OCI-LY3 (cell line): ENCODE measurements around the gene B4GALT4.

Source experiments
- H2AFZ ChIP-seq: fragments of 200-600, 300-600 bp; shearing (Covaris generic); 2 replicates; pipeline ENCODE4 v1.6.0; 2014; ENCODE audit warnings: antibody characterized with exemption, low read depth, low read length
- H3K27ac ChIP-seq: fragments of 200-600, 300-600 bp; sonication (generic); 2 replicates; pipeline ENCODE4 v1.5.1; 2014; ENCODE audit warnings: mild to moderate bottlenecking, low read length, moderate library complexity, mixed read lengths
- H3K27me3 ChIP-seq: fragments of 200-600, 300-600 bp; sonication (generic); 2 replicates; pipeline ENCODE4 v1.6.1; 2014; ENCODE audit warnings: low read depth, low read length, mixed read lengths
- H3K36me3 ChIP-seq: fragments of 200-600, 300-600 bp; sonication (generic); replicated peaks from 2 replicates; pipeline ENCODE3; 2014; ENCODE audit warnings: low read depth, low read length, mixed read lengths
- H3K4me1 ChIP-seq: fragments of 300-600, 200-600 bp; sonication (generic); 2 replicates; pipeline ENCODE4 v1.6.1; 2014; ENCODE audit warnings: low read length, mixed read lengths
- H3K4me2 ChIP-seq: fragments of 200-600, 300-600 bp; sonication (generic); 2 replicates; pipeline ENCODE4 v1.6.1; 2014; ENCODE audit warnings: low read length, mixed read lengths
- H3K4me3 ChIP-seq: fragments of 300-600, 200-600 bp; sonication (generic); 2 replicates; pipeline ENCODE4 v1.5.1; 2014; ENCODE audit warnings: antibody characterized with exemption, mild to moderate bottlenecking, low read length, moderate library complexity
- H3K79me2 ChIP-seq: fragments of 300-600, 200-600 bp; shearing (Covaris generic); 2 replicates; pipeline ENCODE4 v1.6.1; 2014; ENCODE audit warnings: mild to moderate bottlenecking, low read length, mixed read lengths
- H3K9ac ChIP-seq: fragments of 300-600, 200-600 bp; shearing (Covaris generic); 2 replicates; pipeline ENCODE4 v1.6.0; 2014; ENCODE audit warnings: mild to moderate bottlenecking, low read length, moderate library complexity
- H3K9me3 ChIP-seq: fragments of 200-600, 300-600 bp; shearing (Covaris generic); 2 replicates; pipeline ENCODE4 v1.6.1; 2014; ENCODE audit warnings: low read length, mixed read lengths; ENCODE audit not compliant: insufficient read depth
- H4K20me1 ChIP-seq: fragments of 200-600, 300-600 bp; sonication (generic); 2 replicates; pipeline ENCODE4 v1.6.1; 2016; ENCODE audit warnings: low read length, mixed read lengths; ENCODE audit not compliant: insufficient read depth
- CTCF ChIP-seq: fragments of 200-600, 300-600 bp; sonication (generic); IDR thresholded peaks from 2 replicates; pipeline ENCODE4 v1.5.1; 2014; ENCODE audit warnings: antibody characterized with exemption, low read length, low read depth
- EZH2phosphoT487 ChIP-seq: fragments of 200-600 bp; shearing (Covaris generic); IDR thresholded peaks from 2 replicates; pipeline ENCODE4 v1.6.1; 2018; ENCODE audit warnings: antibody characterized with exemption, mixed run types, low read depth

Gene B4GALT4

GRCh38 chr3:119240591-119241434, at the start of gene B4GALT4:
Gene B4GALT4, minus strand, starts transcription at chr3:119240878. Its CDS starts 10,779 bp downstream, at chr3:119230099.
- Histone ChIP-seq H2AFZ (peak within 1 kb of the TSS; percentile 71), H3K79me2 (peaks cover 30% of the 10 kb centered on the region), H3K4me2 (peak within 1 kb of the TSS; percentile 100), H3K27ac (peak within 1 kb of the TSS; percentile 61), H3K27me3 (no peaks in the 10 kb centered on the region), H3K4me1 (peaks cover 24% of the 10 kb centered on the region), H3K9me3 (no peaks in the 10 kb centered on the region), H3K9ac (peak within 1 kb of the TSS; percentile 80), H4K20me1 (no peaks in the 10 kb centered on the region), H3K36me3 (peaks cover 12% of the 10 kb centered on the region), H3K4me3 (peak within 1 kb of the TSS; percentile 87)
- TF ChIP-seq CTCF (no peak), EZH2phosphoT487 (no peak)

- no peak overlapping the region for H3K27ac ChIP-seq
- H3K27me3 ChIP-seq: no peaks in the 10 kb centered on the region
- H4K20me1 ChIP-seq: no peaks in the 10 kb centered on the region
- no peak overlapping the region for H3K4me2 ChIP-seq
- H3K9ac ChIP-seq: no peak overlapping the region
- H3K9me3 ChIP-seq: peaks cover 8% of the 10 kb centered on the region; the same call in 1 of the 2 replicates
- peaks cover 4% of the 10 kb centered on the region; the same call in 1 of the 2 replicates for H3K79me2 ChIP-seq
- H3K36me3 ChIP-seq: no peaks in the 10 kb centered on the region
- H2AFZ ChIP-seq: no peak overlapping the region
- TF ChIP-seq EZH2phosphoT487 (no peak), CTCF (no peak)
- no peak overlapping the region for H3K4me3 ChIP-seq
- peaks cover 14% of the 10 kb centered on the region for H3K4me1 ChIP-seq
These were observed 48.7 kb upstream of the B4GALT4 start for GRCh38 chr3:119289404-119289770.

- H3K79me2 ChIP-seq: no peaks in the 10 kb centered on the region
- H3K4me1 ChIP-seq: peaks cover 14% of the 10 kb centered on the region
- no peak overlapping the region for H3K27ac ChIP-seq
- no peaks in the 10 kb centered on the region for H4K20me1 ChIP-seq
- TF ChIP-seq CTCF (no peak), EZH2phosphoT487 (no peak)
- H3K4me3 ChIP-seq: no peak overlapping the region
- no peak overlapping the region for H3K9ac ChIP-seq
- peaks cover 14% of the 10 kb centered on the region; the same call in 1 of the 2 replicates for H3K9me3 ChIP-seq
- H3K4me2 ChIP-seq: no peak overlapping the region
- H3K36me3 ChIP-seq: no peaks in the 10 kb centered on the region
- H2AFZ ChIP-seq: no peak overlapping the region
- H3K27me3 ChIP-seq: no peaks in the 10 kb centered on the region
These were observed 48.2 kb upstream of the B4GALT4 start for GRCh38 chr3:119288669-119289403.

- Histone ChIP-seq H3K4me3 (no peak overlapping the region), H4K20me1 (no peaks in the 10 kb centered on the region), H3K4me2 (no peak overlapping the region), H3K4me1 (peaks cover 5% of the 10 kb centered on the region), H3K27me3 (no peaks in the 10 kb centered on the region), H3K9ac (no peak overlapping the region), H3K36me3 (no peaks in the 10 kb centered on the region), H2AFZ (no peak overlapping the region), H3K9me3 (peaks cover 15% of the 10 kb centered on the region), H3K79me2 (no peaks in the 10 kb centered on the region), H3K27ac (no peak overlapping the region)
- no peak for TF ChIP-seq CTCF
- no peak for TF ChIP-seq EZH2phosphoT487
These were observed 39.0 kb upstream of the B4GALT4 start for GRCh38 chr3:119279584-119280243.
